Loucy (cell line): ENCODE data around the gene CAMK2A.

ENCODE experiments used
- EZH2phosphoT487 ChIP-seq: fragments of 200-600 bp; IDR thresholded peaks from 2 replicates; pipeline ENCODE4 v1.6.1; 2018; ENCODE audit warnings: antibody characterized with exemption, mild to moderate bottlenecking, moderate library complexity, borderline replicate concordance
- TF ChIP-seq, protein P1 (sequence below): fragments of 200-600 bp; sonication (generic); conservative IDR thresholded peaks from 2 replicates; pipeline ENCODE4 v1.5.1; 2014; ENCODE audit warnings: mild to moderate bottlenecking, antibody characterized with exemption, low read length

DNA sequence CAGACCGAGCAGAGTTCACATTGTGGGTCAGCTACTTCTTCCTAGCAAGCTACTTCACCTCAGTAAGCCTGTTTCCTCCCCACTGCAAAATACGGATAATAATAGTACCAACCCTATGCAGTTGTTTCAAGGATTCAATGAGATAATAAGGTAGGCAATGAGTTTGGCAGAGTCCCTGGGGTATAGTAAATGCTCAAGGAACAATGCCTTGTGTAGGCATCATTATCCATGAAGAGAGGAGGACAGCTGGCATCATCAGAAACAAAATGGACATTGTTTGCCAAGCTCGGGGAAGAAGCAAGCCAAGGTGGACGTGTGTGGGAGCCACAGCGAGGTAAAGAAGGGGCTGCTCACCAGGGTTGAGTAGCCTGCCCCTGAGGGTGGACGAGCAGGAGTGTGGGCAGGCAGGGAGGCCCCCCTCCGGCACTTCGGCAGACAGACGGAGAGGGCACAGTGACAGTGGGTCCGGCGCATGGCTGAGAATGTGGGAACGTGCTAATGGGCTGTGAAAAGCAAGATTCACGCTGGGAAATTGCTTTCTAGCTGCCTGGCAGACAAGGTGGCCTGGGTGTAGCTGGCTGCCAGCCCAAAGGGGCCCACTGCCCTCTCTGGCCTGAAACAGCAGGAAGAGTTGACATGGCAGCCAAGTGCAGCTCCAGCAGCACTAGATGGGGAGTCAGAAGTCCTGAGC lies 10.1 kb downstream of the CAMK2A start:
- TF ChIP-seq, protein P1, sequence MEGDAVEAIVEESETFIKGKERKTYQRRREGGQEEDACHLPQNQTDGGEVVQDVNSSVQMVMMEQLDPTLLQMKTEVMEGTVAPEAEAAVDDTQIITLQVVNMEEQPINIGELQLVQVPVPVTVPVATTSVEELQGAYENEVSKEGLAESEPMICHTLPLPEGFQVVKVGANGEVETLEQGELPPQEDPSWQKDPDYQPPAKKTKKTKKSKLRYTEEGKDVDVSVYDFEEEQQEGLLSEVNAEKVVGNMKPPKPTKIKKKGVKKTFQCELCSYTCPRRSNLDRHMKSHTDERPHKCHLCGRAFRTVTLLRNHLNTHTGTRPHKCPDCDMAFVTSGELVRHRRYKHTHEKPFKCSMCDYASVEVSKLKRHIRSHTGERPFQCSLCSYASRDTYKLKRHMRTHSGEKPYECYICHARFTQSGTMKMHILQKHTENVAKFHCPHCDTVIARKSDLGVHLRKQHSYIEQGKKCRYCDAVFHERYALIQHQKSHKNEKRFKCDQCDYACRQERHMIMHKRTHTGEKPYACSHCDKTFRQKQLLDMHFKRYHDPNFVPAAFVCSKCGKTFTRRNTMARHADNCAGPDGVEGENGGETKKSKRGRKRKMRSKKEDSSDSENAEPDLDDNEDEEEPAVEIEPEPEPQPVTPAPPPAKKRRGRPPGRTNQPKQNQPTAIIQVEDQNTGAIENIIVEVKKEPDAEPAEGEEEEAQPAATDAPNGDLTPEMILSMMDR, result no peak
- no peak for TF ChIP-seq EZH2phosphoT487
